Natural killer cell (primary cell): ENCODE results near the gene AP1B1. TPM values are rescaled to one million over a fixed set of nuclear protein-coding genes. Genes with fewer than 3 reads are reported as not detected.

Experiments used
- ATAC-seq, 3 donors: fragments of 150-1000 bp in 2 of 3; fragments of 200-7000 bp in 1 of 3; cut with Tn5 transposase; 1 replicate in 1 of 3; 2 replicates in 2 of 3; pipeline ENCODE4 v1.10.0; 2021; ENCODE audit warnings: mild to moderate bottlenecking in 2 of 3, moderate library complexity in 2 of 3
- DNase-seq, 2 donors: peaks; one replicate each; pipeline versions ENCODE4 v3.0.0 to v3.0.0-alpha.2; 2013 to 2021; ENCODE audit warnings: mixed read lengths in 1 of 2
- H3K27ac ChIP-seq: one replicate; pipeline ENCODE4 v1.5.1; 2013; ENCODE audit warnings: mild to moderate bottlenecking, low read length
- H3K27me3 ChIP-seq: one replicate; pipeline ENCODE4 v1.6.1; 2013; ENCODE audit warnings: low read length; ENCODE audit not compliant: control insufficient read depth, insufficient read depth
- H3K36me3 ChIP-seq: one replicate; pipeline ENCODE4 v1.6.1; 2013; ENCODE audit warnings: low read length; ENCODE audit not compliant: control insufficient read depth, insufficient read depth
- H3K4me1 ChIP-seq: one replicate; pipeline ENCODE4 v1.6.1; 2013; ENCODE audit warnings: low read length; ENCODE audit not compliant: control insufficient read depth, insufficient read depth
- H3K4me3 ChIP-seq: one replicate; pipeline ENCODE4 v1.5.1; 2013; ENCODE audit warnings: low read length
- H3K9me3 ChIP-seq: one replicate; pipeline ENCODE4 v1.6.1; 2013; ENCODE audit warnings: low read length; ENCODE audit not compliant: control insufficient read depth, insufficient read depth
- H3K27ac Mint-ChIP-seq, 2 donors: one replicate each; pipeline ENCODE4 v1.8.0; 2022; ENCODE audit warnings: mild to moderate bottlenecking in 2 of 2, mixed read lengths in 2 of 2, moderate library complexity in 1 of 2
- H3K27me3 Mint-ChIP-seq, 2 donors: one replicate each; pipeline ENCODE4 v1.8.0; 2022; ENCODE audit warnings: low read depth in 2 of 2, mixed read lengths in 2 of 2
- H3K36me3 Mint-ChIP-seq: one replicate; pipeline ENCODE4 v1.8.0; 2022; ENCODE audit warnings: mixed read lengths
- H3K4me1 Mint-ChIP-seq, 2 donors: one replicate each; pipeline ENCODE4 v1.8.0; 2022; ENCODE audit warnings: mixed read lengths in 2 of 2
- H3K4me3 Mint-ChIP-seq: one replicate; pipeline ENCODE4 v1.8.0; 2022; ENCODE audit warnings: mild to moderate bottlenecking, moderate library complexity, mixed read lengths
- H3K9me3 Mint-ChIP-seq, 2 donors: one replicate each; pipeline ENCODE4 v1.8.0; 2022; ENCODE audit warnings: mixed read lengths in 2 of 2
- CTCF ChIP-seq: fragments of 200-600 bp; IDR thresholded peaks from one replicate; pipeline ENCODE4 v1.8.0; 2022; ENCODE audit warnings: antibody characterized with exemption
- WGBS: methylation state at CpG from one replicate; pipeline ENCODE4 v1.1.7; 2013; ENCODE audit warnings: missing lambda C conversion rate; ENCODE audit not compliant: insufficient coverage; 5-methylcytosine and 5-hydroxymethylcytosine counted together
- intact Hi-C: fragments of 100-400 bp; cut with micrococcal nuclease; formaldehyde crosslinking; loops from one replicate; pipeline ENCODE4 v1.14.2; 2022
- total RNA-seq, 4 donors: library from RNA; stranded (reverse); fragments of 120-200 nt in 1 of 4; gene quantifications; one replicate each; pipeline versions ENCODE4 v1.2.3 to v1.2.4, GENCODE V29; 2013 to 2022

AP1B1 gene
- total RNA-seq, 3 donors from 2014 or later (not counting 1 experiment from before 2014, with no cell fraction given) = 54.0 to 56.1 (median 54.3) TPM

- intact Hi-C loops = no loop called here
- DNase-seq (no peak), ATAC-seq (no peak)
- peaks cover 13% of the 10 kb centered on the region for H3K27me3 ChIP-seq
- H3K4me3 ChIP-seq = no peak overlapping the region
- H3K27ac ChIP-seq = no peak overlapping the region
- H3K9me3 ChIP-seq = no peaks in the 10 kb centered on the region
- no peak for TF ChIP-seq CTCF
- peaks cover 0 to 22% of the 10 kb centered on the region in 2 donors for H3K4me1 Mint-ChIP-seq
- H3K36me3 ChIP-seq = peaks cover 5% of the 10 kb centered on the region
- 55% methylated on average over 7 of the region's 7 CpGs for WGBS
- H3K27me3 Mint-ChIP-seq = peaks cover 0 to 24% of the 10 kb centered on the region in 2 donors
- peak overlapping the region; percentile 84 for H3K4me3 Mint-ChIP-seq
- no peaks in the 10 kb centered on the region for H3K36me3 Mint-ChIP-seq
- peaks cover 27% of the 10 kb centered on the region for H3K4me1 ChIP-seq
- H3K27ac Mint-ChIP-seq = no peak overlapping the region
- H3K9me3 Mint-ChIP-seq = no peaks in the 10 kb centered on the region
Observed at GRCh38 chr22:29305836-29306174, 82.6 kb downstream of the AP1B1 start.

- Histone ChIP-seq H3K36me3 (peaks cover 29% of the 10 kb centered on the region), H3K9me3 (no peaks in the 10 kb centered on the region), H3K27ac (no peak overlapping the region), H3K27me3 (peaks cover 13% of the 10 kb centered on the region), H3K4me3 (no peak overlapping the region), H3K4me1 (peaks cover 10% of the 10 kb centered on the region)
- Mint-ChIP-seq H3K4me3 (no peak overlapping the region), H3K9me3 (no peaks in the 10 kb centered on the region), H3K36me3 (peaks cover 12% of the 10 kb centered on the region), H3K27ac (no peak overlapping the region), H3K4me1 (peaks cover 8 to 36% of the 10 kb centered on the region in 2 donors), H3K27me3 (peaks cover 0 to 24% of the 10 kb centered on the region in 2 donors)
- intact Hi-C loops = no loop called here
- no peak for ATAC-seq
- WGBS = 75% methylated on average over 13 of the region's 13 CpGs
- DNase-seq = no peak
- no peak for TF ChIP-seq CTCF
Observed at GRCh38 chr22:29302681-29303465, 85.5 kb downstream of the AP1B1 start.

GRCh38 chr22:29302402-29302680 is 86.0 kb downstream of the AP1B1 start:
- peaks cover 0 to 20% of the 10 kb centered on the region in 2 donors for H3K27me3 Mint-ChIP-seq
- DNase-seq (no peak), ATAC-seq (no peak)
- TF ChIP-seq CTCF = no peak
- 81% methylated on average over 2 of the region's 2 CpGs for WGBS
- H3K27me3 ChIP-seq = peaks cover 13% of the 10 kb centered on the region
- peaks cover 8 to 32% of the 10 kb centered on the region in 2 donors for H3K4me1 Mint-ChIP-seq
- H3K4me1 ChIP-seq = peaks cover 10% of the 10 kb centered on the region
- peaks cover 34% of the 10 kb centered on the region for H3K36me3 ChIP-seq
- peaks cover 17% of the 10 kb centered on the region for H3K36me3 Mint-ChIP-seq
- H3K4me3 ChIP-seq = no peak overlapping the region
- no peak overlapping the region for H3K27ac Mint-ChIP-seq
- intact Hi-C loops = no loop called here
- no peak overlapping the region for H3K4me3 Mint-ChIP-seq
- H3K9me3 ChIP-seq = no peaks in the 10 kb centered on the region
- H3K9me3 Mint-ChIP-seq = no peaks in the 10 kb centered on the region
- no peak overlapping the region for H3K27ac ChIP-seq
